OCI-LY1 (cell line): ENCODE measurements around the gene ATG7.

Experiments
- H2AFZ ChIP-seq: fragments of 200-600 bp; sonication (generic), shearing (Covaris generic); 2 replicates; pipeline ENCODE4 v1.6.0; 2014; ENCODE audit warnings: antibody characterized with exemption, mild to moderate bottlenecking, low read length
- H3F3A ChIP-seq: fragments of 200-600 bp; sonication (generic), shearing (Covaris generic); 2 replicates; pipeline ENCODE4 v1.6.0; 2014; ENCODE audit warnings: mild to moderate bottlenecking, antibody characterized with exemption, low read length, moderate library complexity; ENCODE audit not compliant: insufficient read depth
- H3K27ac ChIP-seq: fragments of 200-600 bp; sonication (generic); 2 replicates; pipeline ENCODE4 v1.5.1; 2014; ENCODE audit warnings: low read length, mixed run types, mild to moderate bottlenecking, low read depth; ENCODE audit not compliant: poor library complexity, severe bottlenecking
- H3K27me3 ChIP-seq: fragments of 200-600 bp; sonication (generic); 2 replicates; pipeline ENCODE4 v1.6.0; 2014; ENCODE audit warnings: antibody characterized with exemption, mild to moderate bottlenecking, low read length, moderate library complexity; ENCODE audit not compliant: insufficient read depth
- H3K36me3 ChIP-seq: fragments of 200-600 bp; sonication (generic); 2 replicates; pipeline ENCODE4 v1.6.1; 2014; ENCODE audit warnings: mild to moderate bottlenecking, antibody characterized with exemption, low read length, moderate library complexity, mixed read lengths; ENCODE audit not compliant: insufficient read depth
- H3K4me1 ChIP-seq: fragments of 200-600 bp; sonication (generic); 2 replicates; pipeline ENCODE4 v1.5.1; 2014; ENCODE audit warnings: mild to moderate bottlenecking, low read length, moderate library complexity; ENCODE audit not compliant: insufficient read depth, severe bottlenecking
- H3K4me2 ChIP-seq: fragments of 200-600 bp; sonication (generic), shearing (Covaris generic); 2 replicates; pipeline ENCODE4 v1.6.1; 2014; ENCODE audit warnings: low read length
- H3K4me3 ChIP-seq: fragments of 200-600 bp; sonication (generic); 2 replicates; pipeline ENCODE4 v1.5.1; 2014; ENCODE audit warnings: low read length, low read depth, mild to moderate bottlenecking, mixed read lengths; ENCODE audit not compliant: poor library complexity, severe bottlenecking
- H3K79me2 ChIP-seq: fragments of 200-600 bp; shearing (Covaris generic); 2 replicates; pipeline ENCODE4 v1.6.1; 2016; ENCODE audit warnings: mixed run types, low read length, mixed read lengths; ENCODE audit not compliant: insufficient read depth
- H3K9ac ChIP-seq: fragments of 200-600 bp; sonication (generic), shearing (Covaris generic); 2 replicates; pipeline ENCODE4 v1.6.1; 2014; ENCODE audit warnings: mild to moderate bottlenecking, low read length, mixed read lengths
- H3K9me2 ChIP-seq: fragments of 200-600 bp; sonication (generic), shearing (Covaris generic); 2 replicates; pipeline ENCODE4 v1.6.1; 2014; ENCODE audit warnings: low read depth, mild to moderate bottlenecking, low read length, mixed read lengths
- H3K9me3 ChIP-seq: fragments of 200-600 bp; shearing (Covaris generic); 2 replicates; pipeline ENCODE4 v1.6.1; 2014; ENCODE audit warnings: low read length, mixed read lengths
- H4K20me1 ChIP-seq: fragments of 200-600 bp; sonication (generic), shearing (Covaris generic); 2 replicates; pipeline ENCODE4 v1.6.0; 2016; ENCODE audit warnings: mild to moderate bottlenecking, low read length; ENCODE audit not compliant: insufficient read depth
- CTCF ChIP-seq: fragments of 200-600 bp; sonication (generic), shearing (Covaris generic); IDR thresholded peaks from 2 replicates; pipeline ENCODE4 v1.5.1; 2017; ENCODE audit warnings: mild to moderate bottlenecking, antibody characterized with exemption, low read length, moderate library complexity, mixed read lengths
- EZH2 ChIP-seq: fragments of 200-600 bp; sonication (generic), shearing (Covaris generic); IDR thresholded peaks from 2 replicates; pipeline ENCODE4 v1.8.0; 2017; ENCODE audit warnings: borderline replicate concordance, mixed run types, mild to moderate bottlenecking, antibody characterized with exemption, low read length, moderate library complexity, mixed read lengths

The ATG7 gene

DNA sequence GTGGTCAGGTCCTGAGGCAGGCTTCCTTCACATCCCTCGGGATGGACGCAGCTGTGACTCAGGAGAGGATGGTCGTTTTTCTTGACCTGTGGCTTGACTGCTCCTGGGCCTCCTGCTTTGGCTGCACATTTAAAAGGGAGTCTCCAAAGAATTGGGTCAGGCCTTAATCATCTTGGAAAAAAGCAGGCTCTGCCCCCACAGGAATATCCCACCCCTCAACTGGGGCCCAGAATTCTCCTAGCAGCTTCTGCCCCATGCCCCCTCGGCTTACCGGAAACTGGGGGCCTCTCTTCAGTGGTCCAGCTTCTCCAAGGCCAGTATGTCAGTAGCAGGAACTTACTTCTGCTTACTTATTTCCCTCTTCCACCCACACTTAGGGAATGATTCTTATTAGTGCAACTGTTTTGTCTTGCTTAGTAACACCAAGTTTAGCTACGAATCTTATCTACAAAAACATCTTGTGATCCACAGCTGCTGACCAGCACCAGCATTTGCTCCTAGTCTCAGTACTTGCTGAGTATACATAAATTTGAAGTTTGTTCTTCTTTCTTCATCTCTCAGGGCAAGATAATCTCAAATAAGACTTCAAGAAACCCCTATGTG is 35.7 kb downstream of the ATG7 start:
- Histone ChIP-seq H3K79me2 (no peaks in the 10 kb centered on the region), H3K9me2 (no peaks in the 10 kb centered on the region), H3F3A (no peaks in the 10 kb centered on the region), H3K4me2 (no peak overlapping the region), H3K9me3 (no peaks in the 10 kb centered on the region), H3K36me3 (peaks cover 59% of the 10 kb centered on the region; the same call in 1 of the 2 replicates), H2AFZ (no peak overlapping the region), H3K27ac (no peak overlapping the region), H3K9ac (no peak overlapping the region), H3K27me3 (no peaks in the 10 kb centered on the region), H4K20me1 (no peaks in the 10 kb centered on the region), H3K4me1 (no peaks in the 10 kb centered on the region), H3K4me3 (no peak overlapping the region)
- TF ChIP-seq CTCF (no peak), EZH2 (no peak)

DNA sequence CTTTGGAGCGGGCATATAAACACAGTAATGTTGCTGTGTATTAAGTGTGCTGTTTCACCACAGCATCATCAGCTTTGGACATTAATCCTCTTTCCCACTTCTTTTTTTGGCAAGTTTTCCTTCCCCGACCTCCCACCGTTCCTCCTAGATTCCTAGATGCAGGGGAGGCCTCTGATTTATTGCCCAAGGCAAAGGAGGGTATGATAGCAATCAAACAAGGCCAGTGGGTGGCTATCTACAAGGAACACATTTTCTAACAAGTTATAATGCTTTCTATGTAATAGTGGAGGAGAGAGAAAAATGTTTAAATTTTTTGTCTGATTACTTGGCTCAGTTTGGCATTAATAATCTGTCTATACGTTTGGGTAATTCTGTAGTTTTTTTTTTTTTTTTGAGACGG is 38.1 kb downstream of the ATG7 start:
- Histone ChIP-seq H3K4me1 (no peaks in the 10 kb centered on the region), H2AFZ (no peak overlapping the region), H3K79me2 (no peaks in the 10 kb centered on the region), H3K9me2 (no peaks in the 10 kb centered on the region), H3K4me2 (no peak overlapping the region), H3K4me3 (no peak overlapping the region), H3K27ac (no peak overlapping the region), H3K9ac (no peak overlapping the region), H3K36me3 (peaks cover 68% of the 10 kb centered on the region; the same call in 1 of the 2 replicates), H3F3A (no peaks in the 10 kb centered on the region), H4K20me1 (no peaks in the 10 kb centered on the region), H3K9me3 (no peaks in the 10 kb centered on the region), H3K27me3 (no peaks in the 10 kb centered on the region)
- TF ChIP-seq EZH2 (no peak), CTCF (no peak)

- Histone ChIP-seq H2AFZ (no peak overlapping the region), H3K4me1 (no peaks in the 10 kb centered on the region), H3K9ac (no peak overlapping the region), H3K9me3 (no peaks in the 10 kb centered on the region), H3K27ac (no peak overlapping the region), H4K20me1 (no peaks in the 10 kb centered on the region), H3K4me3 (no peak overlapping the region), H3K79me2 (no peaks in the 10 kb centered on the region), H3K27me3 (no peaks in the 10 kb centered on the region), H3K4me2 (no peak overlapping the region), H3F3A (no peaks in the 10 kb centered on the region), H3K36me3 (peaks cover 79% of the 10 kb centered on the region), H3K9me2 (no peaks in the 10 kb centered on the region)
- TF ChIP-seq CTCF (no peak), EZH2 (no peak)
These were observed 40.0 kb downstream of the ATG7 start for GRCh38 chr3:11312166-11312565.
